ENCODE measurements around the gene HEATR9. TPM values are rescaled to one million over a fixed set of nuclear protein-coding genes. Genes with fewer than 3 reads are reported as not detected.

HEATR9 gene
- total RNA-seq, 1 experiment from 2014 or later, result not detected

GRCh38 chr17:35913609-35914008, 44.9 kb upstream of the HEATR9 start:
- H3K4me2 ChIP-seq (ENCODE audit: low read length), result no peak overlapping the region
- BruUV-seq (replicated peaks), result no TSS peak
- H3K4me1 ChIP-seq (ENCODE audit: control insufficient read depth in 1 of 2, insufficient read depth in 2 of 2, low read length in 2 of 2), result no peaks in the 10 kb centered on the region
- no peak overlapping the region for H3K4me3 ChIP-seq (replicated peaks in 1 of 2; ENCODE audit: low read depth in 1 of 2, low read length in 2 of 2)
- no peak overlapping the region for H2AFZ ChIP-seq (ENCODE audit: low read depth, low read length, poor library complexity, severe bottlenecking)
- H3K27me3 ChIP-seq (ENCODE audit: insufficient read depth, low read length), result no peaks in the 10 kb centered on the region
- no peaks in the 10 kb centered on the region for H3K9me3 ChIP-seq (ENCODE audit: control insufficient read depth in 1 of 2, insufficient read depth in 1 of 2, low read depth in 1 of 2, low read length in 2 of 2)
- no peak overlapping the region for H3K27ac ChIP-seq (ENCODE audit: low read depth, low read length)
- DNase-seq (ENCODE audit: low read depth, low spot score), result no peak
- ChIA-PET POLR2A (no interaction called here), RAD21 (ENCODE audit: low non-redundant PET in 1 of 2, low total read pairs in 2 of 2, uncharacterized antibody in 2 of 2, unreplicated experiment in 2 of 2) (no interaction called here), CTCF (no interaction called here)
- H3K79me2 ChIP-seq (ENCODE audit: insufficient read depth, low read length), result no peaks in the 10 kb centered on the region
- no peak for ATAC-seq
- TF ChIP-seq EZH2phosphoT487 (IDR thresholded peaks at IDR 0.05; ENCODE audit: borderline replicate concordance) (no peak), RAD21 (IDR thresholded peaks at IDR 0.05; ENCODE audit: low read depth) (no peak), CBX3 (IDR thresholded peaks at IDR 0.05; ENCODE audit: low read depth) (no peak), EZH2 (IDR thresholded peaks at IDR 0.05) (no peak), FOSL1 (IDR thresholded peaks at IDR 0.05; ENCODE audit: low read depth) (no peak), ELF1 (IDR thresholded peaks at IDR 0.05; ENCODE audit: borderline replicate concordance, low read depth) (no peak), ZNF274 (IDR thresholded peaks at IDR 0.05; ENCODE audit: low read depth, low read length) (no peak), JUND (IDR thresholded peaks at IDR 0.05) (no peak), EGR1 (IDR thresholded peaks at IDR 0.05; ENCODE audit: low read depth) (no peak), ZBTB33 (IDR thresholded peaks at IDR 0.05; ENCODE audit: extremely low read depth, insufficient replicate concordance, low read length) (no peak)
- H4K20me1 ChIP-seq (ENCODE audit: insufficient read depth), result no peaks in the 10 kb centered on the region
- H3K9ac ChIP-seq (ENCODE audit: low read length), result no peak overlapping the region
- no peaks in the 10 kb centered on the region for H3K9me2 ChIP-seq (ENCODE audit: insufficient read depth)
- intact Hi-C loops (cut with micrococcal nuclease), result no loop called here
- no peaks in the 10 kb centered on the region for H3K36me3 ChIP-seq (ENCODE audit: control insufficient read depth in 1 of 2, insufficient read depth in 2 of 2, low read length in 2 of 2)

GRCh38 chr17:35912942-35913341, 44.3 kb upstream of the HEATR9 start:
- ATAC-seq (no peak), DNase-seq (ENCODE audit: low read depth, low spot score) (no peak)
- Histone ChIP-seq H3K36me3 (ENCODE audit: control insufficient read depth in 1 of 2, insufficient read depth in 2 of 2, low read length in 2 of 2) (no peaks in the 10 kb centered on the region), H3K4me3 (replicated peaks in 1 of 2; ENCODE audit: low read depth in 1 of 2, low read length in 2 of 2) (no peak overlapping the region), H3K4me1 (ENCODE audit: control insufficient read depth in 1 of 2, insufficient read depth in 2 of 2, low read length in 2 of 2) (no peaks in the 10 kb centered on the region), H2AFZ (ENCODE audit: low read depth, low read length, poor library complexity, severe bottlenecking) (no peak overlapping the region), H3K9me2 (ENCODE audit: insufficient read depth) (no peaks in the 10 kb centered on the region), H4K20me1 (ENCODE audit: insufficient read depth) (no peaks in the 10 kb centered on the region), H3K9ac (ENCODE audit: low read length) (no peak overlapping the region), H3K27ac (ENCODE audit: low read depth, low read length) (no peak overlapping the region), H3K79me2 (ENCODE audit: insufficient read depth, low read length) (no peaks in the 10 kb centered on the region), H3K9me3 (ENCODE audit: control insufficient read depth in 1 of 2, insufficient read depth in 1 of 2, low read depth in 1 of 2, low read length in 2 of 2) (no peaks in the 10 kb centered on the region), H3K27me3 (ENCODE audit: insufficient read depth, low read length) (no peaks in the 10 kb centered on the region), H3K4me2 (ENCODE audit: low read length) (no peak overlapping the region)
- TF ChIP-seq POLR2A (IDR thresholded peaks at IDR 0.05; ENCODE audit: borderline replicate concordance, extremely low read depth, insufficient read depth, insufficient read length) (no peak), EZH2phosphoT487 (IDR thresholded peaks at IDR 0.05; ENCODE audit: borderline replicate concordance) (no peak), SRF (IDR thresholded peaks at IDR 0.05; ENCODE audit: low read depth) (no peak)
- BruUV-seq (replicated peaks), result no TSS peak
- intact Hi-C loops (cut with micrococcal nuclease), result no loop called here
- POLR2A ChIA-PET, result no interaction called here
- CTCF ChIA-PET, result no interaction called here
- RAD21 ChIA-PET (ENCODE audit: low non-redundant PET in 1 of 2, low total read pairs in 2 of 2, uncharacterized antibody in 2 of 2, unreplicated experiment in 2 of 2), result no interaction called here
